ENCODE data around the gene RAD23B.

Gene RAD23B

GRCh38 chr9:107363516-107364152 is 80.6 kb downstream of the RAD23B start:
- H3K4me1 ChIP-seq (ENCODE audit: insufficient read depth, low read length), result no peaks in the 10 kb centered on the region
- no peak overlapping the region for H3K9ac ChIP-seq (ENCODE audit: low read length)
- no peak overlapping the region for H3K4me3 ChIP-seq (ENCODE audit: low read depth in 1 of 2, low read length in 2 of 2)
- H3K36me3 ChIP-seq (ENCODE audit: insufficient read depth, low read length), result no peaks in the 10 kb centered on the region
- H3K27ac ChIP-seq (ENCODE audit: low read depth, low read length), result no peak overlapping the region
- no peaks in the 10 kb centered on the region for H3K27me3 ChIP-seq (ENCODE audit: control insufficient read depth in 1 of 2, insufficient read depth in 2 of 2, low read length in 2 of 2)
- no peaks in the 10 kb centered on the region for H3K9me3 ChIP-seq (ENCODE audit: low read length)

- Histone ChIP-seq H3K4me1 (ENCODE audit: insufficient read depth, low read length) (no peaks in the 10 kb centered on the region), H3K4me3 (ENCODE audit: low read depth in 1 of 2, low read length in 2 of 2) (no peak overlapping the region), H3K9me3 (ENCODE audit: low read length) (no peaks in the 10 kb centered on the region), H3K27ac (ENCODE audit: low read depth, low read length) (no peak overlapping the region), H3K9ac (ENCODE audit: low read length) (no peak overlapping the region), H3K36me3 (ENCODE audit: insufficient read depth, low read length) (no peaks in the 10 kb centered on the region), H3K27me3 (ENCODE audit: control insufficient read depth in 1 of 2, insufficient read depth in 2 of 2, low read length in 2 of 2) (no peaks in the 10 kb centered on the region)
These were observed 84.8 kb downstream of the RAD23B start for GRCh38 chr9:107367727-107368502.

GRCh38 chr9:107368696-107369095 is 85.6 kb downstream of the RAD23B start:
- no peaks in the 10 kb centered on the region for H3K9me3 ChIP-seq (ENCODE audit: low read length)
- no peaks in the 10 kb centered on the region for H3K4me1 ChIP-seq (ENCODE audit: insufficient read depth, low read length)
- H3K27ac ChIP-seq (ENCODE audit: low read depth, low read length), result no peak overlapping the region
- H3K4me3 ChIP-seq (ENCODE audit: low read depth in 1 of 2, low read length in 2 of 2), result no peak overlapping the region
- H3K36me3 ChIP-seq (ENCODE audit: insufficient read depth, low read length), result no peaks in the 10 kb centered on the region
- H3K9ac ChIP-seq (ENCODE audit: low read length), result no peak overlapping the region
- H3K27me3 ChIP-seq (ENCODE audit: control insufficient read depth in 1 of 2, insufficient read depth in 2 of 2, low read length in 2 of 2), result no peaks in the 10 kb centered on the region

- no peak overlapping the region for H3K27ac ChIP-seq (ENCODE audit: low read depth, low read length)
- no peaks in the 10 kb centered on the region for H3K27me3 ChIP-seq (ENCODE audit: control insufficient read depth in 1 of 2, insufficient read depth in 2 of 2, low read length in 2 of 2)
- no peaks in the 10 kb centered on the region for H3K36me3 ChIP-seq (ENCODE audit: insufficient read depth, low read length)
- no peak overlapping the region for H3K4me3 ChIP-seq (ENCODE audit: low read depth in 1 of 2, low read length in 2 of 2)
- H3K9me3 ChIP-seq (ENCODE audit: low read length), result no peaks in the 10 kb centered on the region
- H3K9ac ChIP-seq (ENCODE audit: low read length), result no peak overlapping the region
- no peaks in the 10 kb centered on the region for H3K4me1 ChIP-seq (ENCODE audit: insufficient read depth, low read length)
These were observed 90.7 kb downstream of the RAD23B start for GRCh38 chr9:107373809-107374208.

- no peak overlapping the region for H3K4me3 ChIP-seq (ENCODE audit: low read depth in 1 of 2, low read length in 2 of 2)
- H3K9me3 ChIP-seq (ENCODE audit: low read length), result no peaks in the 10 kb centered on the region
- no peaks in the 10 kb centered on the region for H3K36me3 ChIP-seq (ENCODE audit: insufficient read depth, low read length)
- no peaks in the 10 kb centered on the region for H3K27me3 ChIP-seq (ENCODE audit: control insufficient read depth in 1 of 2, insufficient read depth in 2 of 2, low read length in 2 of 2)
- H3K27ac ChIP-seq (ENCODE audit: low read depth, low read length), result no peak overlapping the region
- no peak overlapping the region for H3K9ac ChIP-seq (ENCODE audit: low read length)
- no peaks in the 10 kb centered on the region for H3K4me1 ChIP-seq (ENCODE audit: insufficient read depth, low read length)
These were observed 91.9 kb downstream of the RAD23B start for GRCh38 chr9:107375001-107375400.

- Histone ChIP-seq H3K4me1 (ENCODE audit: insufficient read depth, low read length) (no peaks in the 10 kb centered on the region), H3K9me3 (ENCODE audit: low read length) (no peaks in the 10 kb centered on the region), H3K4me3 (ENCODE audit: low read depth in 1 of 2, low read length in 2 of 2) (no peak overlapping the region), H3K36me3 (ENCODE audit: insufficient read depth, low read length) (no peaks in the 10 kb centered on the region), H3K27me3 (ENCODE audit: control insufficient read depth in 1 of 2, insufficient read depth in 2 of 2, low read length in 2 of 2) (no peaks in the 10 kb centered on the region), H3K9ac (ENCODE audit: low read length) (no peak overlapping the region), H3K27ac (ENCODE audit: low read depth, low read length) (no peak overlapping the region)
These were observed 92.7 kb downstream of the RAD23B start for GRCh38 chr9:107375651-107376369.

- no peak overlapping the region for H3K4me3 ChIP-seq (ENCODE audit: low read depth in 1 of 2, low read length in 2 of 2)
- no peak overlapping the region for H3K27ac ChIP-seq (ENCODE audit: low read depth, low read length)
- H3K4me1 ChIP-seq (ENCODE audit: insufficient read depth, low read length), result no peaks in the 10 kb centered on the region
- no peaks in the 10 kb centered on the region for H3K9me3 ChIP-seq (ENCODE audit: low read length)
- H3K27me3 ChIP-seq (ENCODE audit: control insufficient read depth in 1 of 2, insufficient read depth in 2 of 2, low read length in 2 of 2), result no peaks in the 10 kb centered on the region
- H3K36me3 ChIP-seq (ENCODE audit: insufficient read depth, low read length), result no peaks in the 10 kb centered on the region
- H3K9ac ChIP-seq (ENCODE audit: low read length), result no peak overlapping the region
These were observed 94.9 kb downstream of the RAD23B start for GRCh38 chr9:107378006-107378405.

All from muscle layer of colon (tissue), 2 donors.